Nephron progenitor cell (in vitro differentiated cells): Measurements from ENCODE around the gene SLC24A2.

Experiments
- DNase-seq: peaks from one replicate; pipeline ENCODE4 v3.0.0; 2021
- H3K27ac Mint-ChIP-seq: 2 replicates; pipeline ENCODE4 v1.8.0; 2021; ENCODE audit warnings: mild to moderate bottlenecking, moderate library complexity, mixed read lengths
- H3K27me3 Mint-ChIP-seq: 2 replicates; pipeline ENCODE4 v1.8.0; 2021; ENCODE audit warnings: mild to moderate bottlenecking, low read depth, mixed read lengths; ENCODE audit not compliant: poor library complexity
- H3K36me3 Mint-ChIP-seq: 2 replicates; pipeline ENCODE4 v1.8.0; 2021; ENCODE audit warnings: low read depth, mixed read lengths
- H3K4me1 Mint-ChIP-seq: 2 replicates; pipeline ENCODE4 v1.8.0; 2021; ENCODE audit warnings: mixed read lengths
- H3K4me3 Mint-ChIP-seq: 2 replicates; pipeline ENCODE4 v1.8.0; 2021; ENCODE audit warnings: mild to moderate bottlenecking, moderate library complexity, mixed read lengths
- H3K9me3 Mint-ChIP-seq: 2 replicates; pipeline ENCODE4 v1.8.0; 2021; ENCODE audit warnings: mild to moderate bottlenecking, moderate library complexity, mixed read lengths
- CTCF ChIP-seq: fragments of 200-600 bp; sonication (generic); IDR thresholded peaks from 2 replicates; pipeline ENCODE4 v1.5.0; 2021; ENCODE audit warnings: antibody characterized with exemption

Gene SLC24A2

GRCh38 chr9:19781240-19781639 is 7.6 kb downstream of the SLC24A2 start:
- no peak for DNase-seq
- no peaks in the 10 kb centered on the region for H3K36me3 Mint-ChIP-seq
- no peak overlapping the region for H3K4me3 Mint-ChIP-seq
- H3K27me3 Mint-ChIP-seq = peaks cover 7% of the 10 kb centered on the region
- H3K27ac Mint-ChIP-seq = no peak overlapping the region
- H3K4me1 Mint-ChIP-seq = no peaks in the 10 kb centered on the region
- TF ChIP-seq CTCF = no peak
- H3K9me3 Mint-ChIP-seq = peaks cover 4% of the 10 kb centered on the region

GRCh38 chr9:19771446-19771845 is 17.4 kb downstream of the SLC24A2 start:
- peaks cover 4% of the 10 kb centered on the region for H3K27me3 Mint-ChIP-seq
- no peak overlapping the region for H3K27ac Mint-ChIP-seq
- H3K4me3 Mint-ChIP-seq = no peak overlapping the region
- peaks cover 6% of the 10 kb centered on the region for H3K9me3 Mint-ChIP-seq
- TF ChIP-seq CTCF = no peak
- H3K4me1 Mint-ChIP-seq = no peaks in the 10 kb centered on the region
- no peaks in the 10 kb centered on the region for H3K36me3 Mint-ChIP-seq
- DNase-seq = no peak

GRCh38 chr9:19770973-19771372 is 17.9 kb downstream of the SLC24A2 start:
- Mint-ChIP-seq H3K27me3 (peaks cover 4% of the 10 kb centered on the region), H3K27ac (no peak overlapping the region), H3K4me1 (no peaks in the 10 kb centered on the region), H3K36me3 (peaks cover 2% of the 10 kb centered on the region), H3K4me3 (no peak overlapping the region), H3K9me3 (peaks cover 11% of the 10 kb centered on the region)
- no peak for TF ChIP-seq CTCF
- DNase-seq = no peak

- Mint-ChIP-seq H3K4me1 (no peaks in the 10 kb centered on the region), H3K27me3 (peaks cover 4% of the 10 kb centered on the region), H3K4me3 (no peak overlapping the region), H3K27ac (no peak overlapping the region), H3K9me3 (peaks cover 28% of the 10 kb centered on the region), H3K36me3 (peaks cover 13% of the 10 kb centered on the region)
- TF ChIP-seq CTCF = no peak
- no peak for DNase-seq
These were observed 19.6 kb downstream of the SLC24A2 start for GRCh38 chr9:19769213-19769612.

GRCh38 chr9:19768798-19769197 is 20.0 kb downstream of the SLC24A2 start:
- Mint-ChIP-seq H3K4me1 (no peaks in the 10 kb centered on the region), H3K4me3 (no peak overlapping the region), H3K27ac (no peak overlapping the region), H3K36me3 (peaks cover 14% of the 10 kb centered on the region), H3K9me3 (peaks cover 32% of the 10 kb centered on the region), H3K27me3 (peaks cover 3% of the 10 kb centered on the region)
- DNase-seq = no peak
- TF ChIP-seq CTCF = no peak

- Mint-ChIP-seq H3K36me3 (no peaks in the 10 kb centered on the region), H3K9me3 (peaks cover 25% of the 10 kb centered on the region), H3K27ac (no peak overlapping the region), H3K4me3 (no peak overlapping the region), H3K27me3 (no peaks in the 10 kb centered on the region), H3K4me1 (peaks cover 8% of the 10 kb centered on the region)
- no peak for DNase-seq
- TF ChIP-seq CTCF = no peak
These were observed 29.8 kb downstream of the SLC24A2 start for GRCh38 chr9:19759066-19759465.
